ENCODE measurements around the gene CEP250.

- peak; percentile 62 for TF ChIP-seq CTCF (conservative IDR thresholded peaks at IDR 0.05; ENCODE audit: low read depth, low read length)
- TF ChIP-seq POLR2A (IDR thresholded peaks at IDR 0.05; ENCODE audit: low read depth, low read length): no peak
- TF ChIP-seq FOS (IDR thresholded peaks at IDR 0.05; ENCODE audit: low read depth, low read length): no peak
- peak; percentile 71 for TF ChIP-seq RAD21 (IDR thresholded peaks at IDR 0.05; ENCODE audit: low read length)
- TF ChIP-seq SMC3 (IDR thresholded peaks at IDR 0.05; ENCODE audit: low read depth, low read length): peak; percentile 38
- TF ChIP-seq RCOR1 (IDR thresholded peaks at IDR 0.05; ENCODE audit: insufficient replicate concordance, low read length): no peak
- no peak for TF ChIP-seq CEBPB (IDR thresholded peaks at IDR 0.05; ENCODE audit: low read depth, low read length)
- no peak for TF ChIP-seq RFX5 (IDR thresholded peaks at IDR 0.05; ENCODE audit: low read depth, low read length)
- TF ChIP-seq MAZ (IDR thresholded peaks at IDR 0.05; ENCODE audit: borderline replicate concordance, low read depth, low read length): no peak
Observed at GRCh38 chr20:35511814-35512420, 56.5 kb downstream of the CEP250 start.
